HCT116 (cell line): ENCODE measurements around the gene TFCP2L1. TPM values are rescaled to one million over a fixed set of nuclear protein-coding genes. Genes with fewer than 3 reads are reported as not detected.

ENCODE experiments used
- ATAC-seq: fragments of 200-7000 bp; cut with Tn5 transposase; 2 replicates; pipeline ENCODE4 v1.9.1; 2020; ENCODE audit warnings: mild to moderate bottlenecking, moderate library complexity
- BruUV-seq: library from RNA; stranded (reverse); fragments of 400-500 nt; replicated peaks from 2 replicates; lab custom pipeline; 2021; lab: Mats Ljungman, UMichigan
- CTCF ChIA-PET: fragments of 300-600 bp; sonication (Branson Sonifier 250); formaldehyde crosslinking; loops from one replicate; lab custom pipeline; 2021; ENCODE audit warnings: antibody characterized with exemption; lab: Charles Lee
- POLR2A ChIA-PET: fragments of 300-600, 350-600 bp; sonication (Branson Sonifier 250); formaldehyde crosslinking; loops from one replicate; lab custom pipeline; 2021; ENCODE audit warnings: antibody characterized with exemption; lab: Charles Lee
- RAD21 ChIA-PET, 2 experiments: fragments of 300-600 bp; sonication (Branson Sonifier 250); formaldehyde crosslinking; loops; one replicate each; lab custom pipeline; 2023; ENCODE audit warnings: low total read pairs in 2 of 2; ENCODE audit not compliant: uncharacterized antibody in 2 of 2, unreplicated experiment in 2 of 2, low non-redundant PET in 1 of 2; lab: Charles Lee
- DNase-seq: peaks from one replicate; pipeline ENCODE4 v3.0.0-alpha.2; 2010; ENCODE audit warnings: low read depth, low spot score
- H2AFZ ChIP-seq: fragments of 200-600 bp; shearing (Covaris generic), sonication (generic); 2 replicates; pipeline ENCODE4 v1.6.1; 2017; ENCODE audit warnings: low read depth, mixed run types, mixed read lengths, antibody characterized with exemption, low read length; ENCODE audit not compliant: poor library complexity, severe bottlenecking
- H3K27ac ChIP-seq: 2 replicates; pipeline ENCODE4 v1.5.1; 2012; ENCODE audit warnings: low read depth, low read length
- H3K27me3 ChIP-seq: fragments of 200-600 bp; sonication (generic); 2 replicates; pipeline ENCODE4 v1.6.1; 2016; ENCODE audit warnings: mixed run types, low read length, mixed read lengths; ENCODE audit not compliant: insufficient read depth
- H3K36me3 ChIP-seq, 2 experiments: fragments of 200-500 bp in 1 of 2; fragments of 200-600 bp in 1 of 2; sonication (Bioruptor generic) in 1 of 2; sonication (generic) in 1 of 2; 2 replicates each; pipeline versions ENCODE4 v1.5.1 to v1.6.1; 2014 to 2016; ENCODE audit warnings: low read length in 2 of 2, inconsistent platforms in 1 of 2, mixed read lengths in 1 of 2, mixed run types in 1 of 2; ENCODE audit not compliant: insufficient read depth in 2 of 2, control insufficient read depth in 1 of 2
- H3K4me1 ChIP-seq, 2 experiments: fragments of 200-600 bp in 1 of 2; sonication (generic) in 1 of 2; 2 replicates each; pipeline versions ENCODE4 v1.5.1 to v1.6.1; 2012 to 2017; ENCODE audit warnings: low read length in 2 of 2, inconsistent platforms in 1 of 2, mild to moderate bottlenecking in 1 of 2, mixed read lengths in 1 of 2, mixed run types in 1 of 2, moderate library complexity in 1 of 2; ENCODE audit not compliant: insufficient read depth in 2 of 2, control insufficient read depth in 1 of 2
- H3K4me2 ChIP-seq: fragments of 200-600 bp; sonication (generic); 2 replicates; pipeline ENCODE4 v1.6.1; 2017; ENCODE audit warnings: mixed run types, low read length, mixed read lengths
- H3K4me3 ChIP-seq, 2 experiments: fragments of 200-600 bp in 1 of 2; sonication (generic) in 1 of 2; replicated peaks in 1 of 2; 2 replicates each; pipeline ENCODE4 v1.5.1; 2011 to 2016; ENCODE audit warnings: low read length in 2 of 2, control low read depth in 1 of 2, low read depth in 1 of 2, mild to moderate bottlenecking in 1 of 2, mixed read lengths in 1 of 2, mixed run types in 1 of 2
- H3K79me2 ChIP-seq: fragments of 200-600 bp; sonication (generic); 2 replicates; pipeline ENCODE4 v1.6.1; 2017; ENCODE audit warnings: mild to moderate bottlenecking, mixed run types, low read length, moderate library complexity, mixed read lengths; ENCODE audit not compliant: insufficient read depth
- H3K9ac ChIP-seq: fragments of 200-600 bp; sonication (generic); 2 replicates; pipeline ENCODE4 v1.6.1; 2016; ENCODE audit warnings: low read length, mixed read lengths
- H3K9me2 ChIP-seq: fragments of 200-600 bp; sonication (generic), shearing (Covaris generic); 2 replicates; pipeline ENCODE4 v1.6.1; 2017; ENCODE audit warnings: mixed run types, mild to moderate bottlenecking, moderate library complexity; ENCODE audit not compliant: insufficient read depth
- H3K9me3 ChIP-seq, 2 experiments: fragments of 200-500 bp in 1 of 2; fragments of 200-600 bp in 1 of 2; sonication (Bioruptor generic) in 1 of 2; sonication (generic) in 1 of 2; 2 replicates each; pipeline ENCODE4 v1.6.1; 2014 to 2017; ENCODE audit warnings: low read length in 2 of 2, mixed read lengths in 2 of 2, inconsistent platforms in 1 of 2, low read depth in 1 of 2, mild to moderate bottlenecking in 1 of 2, mixed run types in 1 of 2, moderate library complexity in 1 of 2; ENCODE audit not compliant: control insufficient read depth in 1 of 2, insufficient read depth in 1 of 2
- H4K20me1 ChIP-seq: fragments of 200-600 bp; sonication (generic), shearing (Covaris generic); 2 replicates; pipeline ENCODE4 v1.6.1; 2017; ENCODE audit warnings: mixed run types, mild to moderate bottlenecking, moderate library complexity; ENCODE audit not compliant: insufficient read depth
- CBX3 ChIP-seq: IDR thresholded peaks from 2 replicates; pipeline ENCODE4 v1.6.1; 2012; ENCODE audit warnings: low read depth
- EGR1 ChIP-seq: IDR thresholded peaks from 2 replicates; pipeline ENCODE4 v1.6.1; 2012; ENCODE audit warnings: low read depth
- EZH2 ChIP-seq: fragments of 200-600 bp; sonication (generic); IDR thresholded peaks from 2 replicates; pipeline ENCODE4 v1.6.1; 2017; ENCODE audit warnings: antibody characterized with exemption, mixed run types
- EZH2phosphoT487 ChIP-seq: fragments of 200-600 bp; IDR thresholded peaks from 2 replicates; pipeline ENCODE4 v1.6.1; 2018; ENCODE audit warnings: antibody characterized with exemption, borderline replicate concordance
- JUND ChIP-seq: IDR thresholded peaks from 2 replicates; pipeline ENCODE4 v1.6.1; 2012
- POLR2AphosphoS5 ChIP-seq: IDR thresholded peaks from 2 replicates; pipeline ENCODE4 v1.6.1; 2011; ENCODE audit warnings: mild to moderate bottlenecking, low read depth, low read length, moderate library complexity
- RAD21 ChIP-seq: IDR thresholded peaks from 2 replicates; pipeline ENCODE4 v1.6.1; 2012; ENCODE audit warnings: low read depth, mild to moderate bottlenecking
- SIN3A ChIP-seq: IDR thresholded peaks from 2 replicates; pipeline ENCODE4 v1.6.1; 2012; ENCODE audit warnings: low read depth
- TCF7L2 ChIP-seq: IDR thresholded peaks from 2 replicates; pipeline ENCODE4 v1.7.0; 2011; ENCODE audit warnings: borderline replicate concordance, inconsistent platforms; ENCODE audit not compliant: insufficient read depth, insufficient read length; ENCODE audit errors: extremely low read depth
- YY1 ChIP-seq: IDR thresholded peaks from 2 replicates; pipeline ENCODE4 v1.6.1; 2011; ENCODE audit warnings: low read length, low read depth, moderate library complexity, mild to moderate bottlenecking; ENCODE audit not compliant: insufficient replicate concordance; ENCODE audit errors: extremely low read depth
- ZFX ChIP-seq: fragments of 450-650 bp; IDR thresholded peaks from 2 replicates; pipeline ENCODE4 v1.6.1; 2017
- intact Hi-C: fragments of 100-400 bp; cut with micrococcal nuclease; formaldehyde crosslinking; loops from 2 replicates; pipeline ENCODE4 v1.10.0; 2022
- total RNA-seq: library from RNA; stranded (reverse); gene quantifications from one replicate; pipeline ENCODE4 v1.2.1, GENCODE V29; 2021; ENCODE audit not compliant: unreplicated experiment
- TF ChIP-seq, protein P1 (sequence below): IDR thresholded peaks from 2 replicates; pipeline ENCODE4 v1.6.1; 2012
- TF ChIP-seq, protein P2 (sequence below), 3 experiments: fragments of 200-600 bp in 1 of 3; sonication (generic) in 1 of 3; IDR thresholded peaks in 2 of 3; conservative IDR thresholded peaks in 1 of 3; 2 replicates each; pipeline ENCODE4 v1.5.1; 2012 to 2017; ENCODE audit warnings: low read depth in 2 of 3, low read length in 2 of 3, antibody characterized with exemption in 1 of 3, borderline replicate concordance in 1 of 3, control low read depth in 1 of 3, mild to moderate bottlenecking in 1 of 3, mixed read lengths in 1 of 3, mixed run types in 1 of 3, moderate library complexity in 1 of 3; ENCODE audit not compliant: insufficient read depth in 1 of 3
- TF ChIP-seq, protein P3 (sequence below): IDR thresholded peaks from 2 replicates; pipeline ENCODE4 v1.6.1; 2011; ENCODE audit warnings: mild to moderate bottlenecking, low read length, moderate library complexity; ENCODE audit not compliant: insufficient replicate concordance; ENCODE audit errors: extremely low read depth
- TF ChIP-seq, protein P4 (sequence below): IDR thresholded peaks from 2 replicates; pipeline ENCODE4 v1.6.1; 2012

TFCP2L1 gene
- total RNA-seq, 1 experiment from 2014 or later, result 8.4 TPM

DNA sequence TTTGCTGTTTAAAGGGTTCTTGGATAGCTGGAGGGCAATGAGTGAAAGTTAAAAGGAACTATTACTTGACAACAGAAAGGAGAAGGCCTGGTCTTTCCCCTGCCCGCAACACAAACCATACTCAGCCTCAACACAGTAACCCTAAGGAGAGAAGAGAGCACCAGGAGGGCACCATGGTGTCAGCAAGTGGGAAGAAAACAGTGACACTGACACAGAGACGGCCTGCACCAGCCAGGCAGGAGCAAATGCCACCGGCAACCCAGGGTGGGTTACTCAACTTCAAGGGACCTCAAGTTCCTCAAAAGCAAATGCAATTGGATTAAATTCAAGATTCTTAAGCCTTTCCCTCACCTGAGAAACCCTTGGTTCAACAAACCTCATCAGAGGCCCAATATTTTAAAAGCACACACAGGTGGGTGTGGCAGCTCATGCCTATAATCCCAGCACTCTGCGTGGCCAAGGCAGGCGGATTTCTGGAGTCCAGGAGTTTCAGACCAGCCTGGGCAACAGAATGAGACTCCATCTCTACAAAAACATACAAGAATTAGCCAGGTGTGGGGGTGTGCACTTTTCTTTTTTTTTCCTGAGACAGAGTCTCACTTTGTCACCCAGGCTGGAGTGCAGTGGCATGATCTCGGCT, 52.3 kb downstream of the TFCP2L1 start:
- RAD21 ChIA-PET, result no interaction called here
- Histone ChIP-seq H3K4me3 (no peak overlapping the region), H3K79me2 (no peaks in the 10 kb centered on the region), H3K9me3 (no peaks in the 10 kb centered on the region), H4K20me1 (no peaks in the 10 kb centered on the region), H2AFZ (no peak overlapping the region), H3K9me2 (no peaks in the 10 kb centered on the region), H3K27ac (no peak overlapping the region), H3K4me1 (peaks cover 0 to 4% of the 10 kb centered on the region in 2 experiments; a peak in 2 of 4 replicates), H3K36me3 (no peaks in the 10 kb centered on the region), H3K9ac (no peak overlapping the region), H3K4me2 (no peak overlapping the region), H3K27me3 (no peaks in the 10 kb centered on the region)
- POLR2A ChIA-PET, result no interaction called here
- intact Hi-C loops, result no loop called here
- DNase-seq (no peak), ATAC-seq (no peak)
- BruUV-seq, result no TSS peak
- TF ChIP-seq YY1, result no peak
- TF ChIP-seq EZH2phosphoT487, result no peak
- no peak for TF ChIP-seq POLR2AphosphoS5
- TF ChIP-seq, protein P1, sequence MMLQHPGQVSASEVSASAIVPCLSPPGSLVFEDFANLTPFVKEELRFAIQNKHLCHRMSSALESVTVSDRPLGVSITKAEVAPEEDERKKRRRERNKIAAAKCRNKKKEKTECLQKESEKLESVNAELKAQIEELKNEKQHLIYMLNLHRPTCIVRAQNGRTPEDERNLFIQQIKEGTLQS, result no peak
- no peak for TF ChIP-seq TCF7L2
- TF ChIP-seq, protein P2, sequence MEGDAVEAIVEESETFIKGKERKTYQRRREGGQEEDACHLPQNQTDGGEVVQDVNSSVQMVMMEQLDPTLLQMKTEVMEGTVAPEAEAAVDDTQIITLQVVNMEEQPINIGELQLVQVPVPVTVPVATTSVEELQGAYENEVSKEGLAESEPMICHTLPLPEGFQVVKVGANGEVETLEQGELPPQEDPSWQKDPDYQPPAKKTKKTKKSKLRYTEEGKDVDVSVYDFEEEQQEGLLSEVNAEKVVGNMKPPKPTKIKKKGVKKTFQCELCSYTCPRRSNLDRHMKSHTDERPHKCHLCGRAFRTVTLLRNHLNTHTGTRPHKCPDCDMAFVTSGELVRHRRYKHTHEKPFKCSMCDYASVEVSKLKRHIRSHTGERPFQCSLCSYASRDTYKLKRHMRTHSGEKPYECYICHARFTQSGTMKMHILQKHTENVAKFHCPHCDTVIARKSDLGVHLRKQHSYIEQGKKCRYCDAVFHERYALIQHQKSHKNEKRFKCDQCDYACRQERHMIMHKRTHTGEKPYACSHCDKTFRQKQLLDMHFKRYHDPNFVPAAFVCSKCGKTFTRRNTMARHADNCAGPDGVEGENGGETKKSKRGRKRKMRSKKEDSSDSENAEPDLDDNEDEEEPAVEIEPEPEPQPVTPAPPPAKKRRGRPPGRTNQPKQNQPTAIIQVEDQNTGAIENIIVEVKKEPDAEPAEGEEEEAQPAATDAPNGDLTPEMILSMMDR (IDR thresholded peaks at IDR 0.05 in 2 of 3, conservative IDR thresholded peaks at IDR 0.05 in 1 of 3; ENCODE audit: borderline replicate concordance in 1 of 3, insufficient read depth in 1 of 3, low read depth in 2 of 3, low read length in 2 of 3), result no peak
- TF ChIP-seq JUND, result no peak
- no peak for TF ChIP-seq EZH2
- no peak for TF ChIP-seq RAD21
- TF ChIP-seq, protein P3, sequence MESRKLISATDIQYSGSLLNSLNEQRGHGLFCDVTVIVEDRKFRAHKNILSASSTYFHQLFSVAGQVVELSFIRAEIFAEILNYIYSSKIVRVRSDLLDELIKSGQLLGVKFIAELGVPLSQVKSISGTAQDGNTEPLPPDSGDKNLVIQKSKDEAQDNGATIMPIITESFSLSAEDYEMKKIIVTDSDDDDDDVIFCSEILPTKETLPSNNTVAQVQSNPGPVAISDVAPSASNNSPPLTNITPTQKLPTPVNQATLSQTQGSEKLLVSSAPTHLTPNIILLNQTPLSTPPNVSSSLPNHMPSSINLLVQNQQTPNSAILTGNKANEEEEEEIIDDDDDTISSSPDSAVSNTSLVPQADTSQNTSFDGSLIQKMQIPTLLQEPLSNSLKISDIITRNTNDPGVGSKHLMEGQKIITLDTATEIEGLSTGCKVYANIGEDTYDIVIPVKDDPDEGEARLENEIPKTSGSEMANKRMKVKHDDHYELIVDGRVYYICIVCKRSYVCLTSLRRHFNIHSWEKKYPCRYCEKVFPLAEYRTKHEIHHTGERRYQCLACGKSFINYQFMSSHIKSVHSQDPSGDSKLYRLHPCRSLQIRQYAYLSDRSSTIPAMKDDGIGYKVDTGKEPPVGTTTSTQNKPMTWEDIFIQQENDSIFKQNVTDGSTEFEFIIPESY, result no peak
- no peak for TF ChIP-seq EGR1
- TF ChIP-seq ZFX, result no peak
- TF ChIP-seq, protein P4, sequence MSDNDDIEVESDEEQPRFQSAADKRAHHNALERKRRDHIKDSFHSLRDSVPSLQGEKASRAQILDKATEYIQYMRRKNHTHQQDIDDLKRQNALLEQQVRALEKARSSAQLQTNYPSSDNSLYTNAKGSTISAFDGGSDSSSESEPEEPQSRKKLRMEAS, result no peak
- TF ChIP-seq SIN3A, result no peak
- no peak for TF ChIP-seq CBX3
- CTCF ChIA-PET, result no interaction called here
